Measurements from ENCODE around the gene KIF23. TPM values are rescaled to one million over a fixed set of nuclear protein-coding genes. Genes with fewer than 3 reads are reported as not detected.
"Not testable (repeated sequence)": the region's sequence is repeated elsewhere in the genome, so short reads cannot be mapped to it uniquely, and the experiment has no call there.

The KIF23 gene
- total and polyA plus RNA-seq, 2 donors (not counting 1 experiment from before 2014, with no cell fraction given), result 16.5 to 19.4 TPM

GRCh38 chr15:69380100-69380725 is 33.9 kb upstream of the KIF23 start:
- Histone ChIP-seq H3K4me1 (ENCODE audit: control insufficient read depth, extremely low read depth, insufficient read depth, low read length) (no peaks in the 10 kb centered on the region), H3K27me3 (ENCODE audit: control insufficient read depth, insufficient read depth, low read length) (no peaks in the 10 kb centered on the region), H3K9ac (ENCODE audit: insufficient read depth, low read length) (no peak overlapping the region), H3K4me3 (replicated peaks in 1 of 4; ENCODE audit: control extremely low read depth in 1 of 4, insufficient read depth in 1 of 4, low read depth in 3 of 4, low read length in 4 of 4) (no peak overlapping the region), H4K20me1 (ENCODE audit: control insufficient read depth, extremely low read depth, insufficient read depth, low read length) (no peaks in the 10 kb centered on the region), H3K36me3 (ENCODE audit: control insufficient read depth, insufficient read depth, low read length) (no peaks in the 10 kb centered on the region), H3K4me2 (ENCODE audit: extremely low read depth, insufficient read depth, low read length) (no peak overlapping the region), H3K9me3 (ENCODE audit: control insufficient read depth, insufficient read depth, low read depth, low read length) (no peaks in the 10 kb centered on the region), H3K27ac (ENCODE audit: insufficient read depth, low read length) (no peak overlapping the region), H3K79me2 (ENCODE audit: control insufficient read depth, insufficient read depth, low read length) (no peaks in the 10 kb centered on the region), H2AFZ (ENCODE audit: low read length) (no peak overlapping the region)
- peak; percentile 17 to 40 for TF ChIP-seq CTCF (conservative IDR thresholded peaks at IDR 0.05 in 1 of 2, IDR thresholded peaks at IDR 0.05 in 1 of 2; ENCODE audit: low read depth in 1 of 2, low read length in 2 of 2)
- no peak for TF ChIP-seq EZH2 (IDR thresholded peaks at IDR 0.05; ENCODE audit: low read length, missing control alignments)
- peak in 1 of 2 donors; percentile 20 for DNase-seq (ENCODE audit: low read depth in 2 of 2)

GRCh38 chr15:69380726-69381105 is 33.4 kb upstream of the KIF23 start:
- no peak for DNase-seq (ENCODE audit: low read depth in 2 of 2)
- no peaks in the 10 kb centered on the region for H3K36me3 ChIP-seq (ENCODE audit: control insufficient read depth, insufficient read depth, low read length)
- TF ChIP-seq EZH2 (IDR thresholded peaks at IDR 0.05; ENCODE audit: low read length, missing control alignments) (no peak), CTCF (conservative IDR thresholded peaks at IDR 0.05 in 1 of 2, IDR thresholded peaks at IDR 0.05 in 1 of 2; ENCODE audit: low read depth in 1 of 2, low read length in 2 of 2) (no peak)

GRCh38 chr15:69382176-69382575 is 32.0 kb upstream of the KIF23 start:
- DNase-seq (ENCODE audit: low read depth in 2 of 2); H3K4me1 ChIP-seq (ENCODE audit: control insufficient read depth, extremely low read depth, insufficient read depth, low read length); H3K9ac ChIP-seq (ENCODE audit: insufficient read depth, low read length); H3K79me2 ChIP-seq (ENCODE audit: control insufficient read depth, insufficient read depth, low read length); H3K4me2 ChIP-seq (ENCODE audit: extremely low read depth, insufficient read depth, low read length); H4K20me1 ChIP-seq (ENCODE audit: control insufficient read depth, extremely low read depth, insufficient read depth, low read length); H3K36me3 ChIP-seq (ENCODE audit: control insufficient read depth, insufficient read depth, low read length); H3K4me3 ChIP-seq (replicated peaks in 1 of 4; ENCODE audit: control extremely low read depth in 1 of 4, insufficient read depth in 1 of 4, low read depth in 3 of 4, low read length in 4 of 4); H3K27me3 ChIP-seq (ENCODE audit: control insufficient read depth, insufficient read depth, low read length); H3K27ac ChIP-seq (ENCODE audit: insufficient read depth, low read length); H3K9me3 ChIP-seq (ENCODE audit: control insufficient read depth, insufficient read depth, low read depth, low read length); H2AFZ ChIP-seq (ENCODE audit: low read length): not testable (repeated sequence)

More at GRCh38 chr15:69380726-69381105, 33.4 kb upstream of the KIF23 start:
- Histone ChIP-seq H3K4me3 (replicated peaks in 1 of 4; ENCODE audit: control extremely low read depth in 1 of 4, insufficient read depth in 1 of 4, low read depth in 3 of 4, low read length in 4 of 4) (no peak overlapping the region), H3K27ac (ENCODE audit: insufficient read depth, low read length) (no peak overlapping the region), H4K20me1 (ENCODE audit: control insufficient read depth, extremely low read depth, insufficient read depth, low read length) (no peaks in the 10 kb centered on the region), H3K4me2 (ENCODE audit: extremely low read depth, insufficient read depth, low read length) (no peak overlapping the region), H3K4me1 (ENCODE audit: control insufficient read depth, extremely low read depth, insufficient read depth, low read length) (no peaks in the 10 kb centered on the region), H3K9ac (ENCODE audit: insufficient read depth, low read length) (no peak overlapping the region), H3K9me3 (ENCODE audit: control insufficient read depth, insufficient read depth, low read depth, low read length) (no peaks in the 10 kb centered on the region), H3K79me2 (ENCODE audit: control insufficient read depth, insufficient read depth, low read length) (no peaks in the 10 kb centered on the region), H3K27me3 (ENCODE audit: control insufficient read depth, insufficient read depth, low read length) (no peaks in the 10 kb centered on the region), H2AFZ (ENCODE audit: low read length) (no peak overlapping the region)

- H3K79me2 ChIP-seq (ENCODE audit: control insufficient read depth, insufficient read depth, low read length); H3K36me3 ChIP-seq (ENCODE audit: control insufficient read depth, insufficient read depth, low read length); H3K4me1 ChIP-seq (ENCODE audit: control insufficient read depth, extremely low read depth, insufficient read depth, low read length); H3K9ac ChIP-seq (ENCODE audit: insufficient read depth, low read length); H4K20me1 ChIP-seq (ENCODE audit: control insufficient read depth, extremely low read depth, insufficient read depth, low read length); H3K27ac ChIP-seq (ENCODE audit: insufficient read depth, low read length); H3K27me3 ChIP-seq (ENCODE audit: control insufficient read depth, insufficient read depth, low read length); H3K4me3 ChIP-seq (replicated peaks in 1 of 4; ENCODE audit: control extremely low read depth in 1 of 4, insufficient read depth in 1 of 4, low read depth in 3 of 4, low read length in 4 of 4); H3K4me2 ChIP-seq (ENCODE audit: extremely low read depth, insufficient read depth, low read length); DNase-seq (ENCODE audit: low read depth in 2 of 2); H2AFZ ChIP-seq (ENCODE audit: low read length); H3K9me3 ChIP-seq (ENCODE audit: control insufficient read depth, insufficient read depth, low read depth, low read length): not testable (repeated sequence)
Measured at GRCh38 chr15:69384066-69384465, 30.1 kb upstream of the KIF23 start.

Measured in fibroblast of lung (primary cell).